ENCODE data around the gene TCEANC.
"Not testable (repeated sequence)": the region's sequence is repeated elsewhere in the genome, so short reads cannot be mapped to it uniquely, and the experiment has no call there.

TCEANC gene

GRCh38 chrX:13652850-13653693 is at the start of gene TCEANC:
Gene TCEANC, plus strand, starts transcription at chrX:13653141. Its CDS starts 9,368 bp downstream, at chrX:13662509.
- no peaks in the 10 kb centered on the region for H3K36me3 ChIP-seq (ENCODE audit: control insufficient read depth, insufficient read depth, low read length)
- no peaks in the 10 kb centered on the region for H3K27me3 ChIP-seq (ENCODE audit: control insufficient read depth, insufficient read depth, low read length)
- no peaks in the 10 kb centered on the region for H3K4me1 ChIP-seq (ENCODE audit: control insufficient read depth, insufficient read depth, low read length)
- H3K9ac ChIP-seq (ENCODE audit: low read depth, low read length), result peak within 1 kb of the TSS; percentile 50
- H3K4me3 ChIP-seq (ENCODE audit: low read depth, low read length), result peak within 1 kb of the TSS; percentile 81
- no peaks in the 10 kb centered on the region for H3K9me3 ChIP-seq (ENCODE audit: control insufficient read depth, insufficient read depth, low read length)

- H3K4me3 ChIP-seq (ENCODE audit: low read depth, low read length), result no peak overlapping the region
- no peak overlapping the region for H3K9ac ChIP-seq (ENCODE audit: low read depth, low read length)
- H3K4me1 ChIP-seq (ENCODE audit: control insufficient read depth, insufficient read depth, low read length), result peaks cover 6% of the 10 kb centered on the region
- H3K9me3 ChIP-seq (ENCODE audit: control insufficient read depth, insufficient read depth, low read length), result no peaks in the 10 kb centered on the region
- H3K36me3 ChIP-seq (ENCODE audit: control insufficient read depth, insufficient read depth, low read length), result no peaks in the 10 kb centered on the region
- no peaks in the 10 kb centered on the region for H3K27me3 ChIP-seq (ENCODE audit: control insufficient read depth, insufficient read depth, low read length)
Measured at GRCh38 chrX:13605611-13606010, 47.3 kb upstream of the TCEANC start.

GRCh38 chrX:13607331-13607995 is 45.5 kb upstream of the TCEANC start:
- Histone ChIP-seq H3K9ac (ENCODE audit: low read depth, low read length) (no peak overlapping the region), H3K4me3 (ENCODE audit: low read depth, low read length) (no peak overlapping the region), H3K4me1 (ENCODE audit: control insufficient read depth, insufficient read depth, low read length) (peaks cover 6% of the 10 kb centered on the region), H3K9me3 (ENCODE audit: control insufficient read depth, insufficient read depth, low read length) (no peaks in the 10 kb centered on the region), H3K27me3 (ENCODE audit: control insufficient read depth, insufficient read depth, low read length) (no peaks in the 10 kb centered on the region), H3K36me3 (ENCODE audit: control insufficient read depth, insufficient read depth, low read length) (no peaks in the 10 kb centered on the region)

- Histone ChIP-seq H3K9me3 (ENCODE audit: control insufficient read depth, insufficient read depth, low read length) (no peaks in the 10 kb centered on the region), H3K36me3 (ENCODE audit: control insufficient read depth, insufficient read depth, low read length) (no peaks in the 10 kb centered on the region), H3K4me1 (ENCODE audit: control insufficient read depth, insufficient read depth, low read length) (peaks cover 6% of the 10 kb centered on the region), H3K9ac (ENCODE audit: low read depth, low read length) (no peak overlapping the region), H3K27me3 (ENCODE audit: control insufficient read depth, insufficient read depth, low read length) (no peaks in the 10 kb centered on the region), H3K4me3 (ENCODE audit: low read depth, low read length) (no peak overlapping the region)
Measured at GRCh38 chrX:13607996-13608365, 45.0 kb upstream of the TCEANC start.

- no peak overlapping the region for H3K9ac ChIP-seq (ENCODE audit: low read depth, low read length)
- no peaks in the 10 kb centered on the region for H3K4me1 ChIP-seq (ENCODE audit: control insufficient read depth, insufficient read depth, low read length)
- no peaks in the 10 kb centered on the region for H3K27me3 ChIP-seq (ENCODE audit: control insufficient read depth, insufficient read depth, low read length)
- no peaks in the 10 kb centered on the region for H3K36me3 ChIP-seq (ENCODE audit: control insufficient read depth, insufficient read depth, low read length)
- no peak overlapping the region for H3K4me3 ChIP-seq (ENCODE audit: low read depth, low read length)
- no peaks in the 10 kb centered on the region for H3K9me3 ChIP-seq (ENCODE audit: control insufficient read depth, insufficient read depth, low read length)
Measured at GRCh38 chrX:13614154-13614553, 38.8 kb upstream of the TCEANC start.

- no peaks in the 10 kb centered on the region for H3K9me3 ChIP-seq (ENCODE audit: control insufficient read depth, insufficient read depth, low read length)
- H3K27me3 ChIP-seq (ENCODE audit: control insufficient read depth, insufficient read depth, low read length), result no peaks in the 10 kb centered on the region
- no peak overlapping the region for H3K9ac ChIP-seq (ENCODE audit: low read depth, low read length)
- no peaks in the 10 kb centered on the region for H3K36me3 ChIP-seq (ENCODE audit: control insufficient read depth, insufficient read depth, low read length)
- peaks cover 16% of the 10 kb centered on the region for H3K4me1 ChIP-seq (ENCODE audit: control insufficient read depth, insufficient read depth, low read length)
- no peak overlapping the region for H3K4me3 ChIP-seq (ENCODE audit: low read depth, low read length)
Measured at GRCh38 chrX:13620207-13620606, 32.7 kb upstream of the TCEANC start.

- no peaks in the 10 kb centered on the region for H3K36me3 ChIP-seq (ENCODE audit: control insufficient read depth, insufficient read depth, low read length)
- H3K4me1 ChIP-seq (ENCODE audit: control insufficient read depth, insufficient read depth, low read length), result peaks cover 16% of the 10 kb centered on the region
- no peaks in the 10 kb centered on the region for H3K9me3 ChIP-seq (ENCODE audit: control insufficient read depth, insufficient read depth, low read length)
- no peaks in the 10 kb centered on the region for H3K27me3 ChIP-seq (ENCODE audit: control insufficient read depth, insufficient read depth, low read length)
- no peak overlapping the region for H3K4me3 ChIP-seq (ENCODE audit: low read depth, low read length)
- no peak overlapping the region for H3K9ac ChIP-seq (ENCODE audit: low read depth, low read length)
Measured at GRCh38 chrX:13622401-13622964, 30.5 kb upstream of the TCEANC start.

- Histone ChIP-seq H3K9ac (ENCODE audit: low read depth, low read length) (no peak overlapping the region), H3K4me1 (ENCODE audit: control insufficient read depth, insufficient read depth, low read length) (no peaks in the 10 kb centered on the region), H3K9me3 (ENCODE audit: control insufficient read depth, insufficient read depth, low read length) (no peaks in the 10 kb centered on the region), H3K36me3 (ENCODE audit: control insufficient read depth, insufficient read depth, low read length) (no peaks in the 10 kb centered on the region), H3K27me3 (ENCODE audit: control insufficient read depth, insufficient read depth, low read length) (no peaks in the 10 kb centered on the region), H3K4me3 (ENCODE audit: low read depth, low read length) (no peak overlapping the region)
Measured at GRCh38 chrX:13627306-13627705, 25.6 kb upstream of the TCEANC start.

GRCh38 chrX:13637224-13637623 is 15.7 kb upstream of the TCEANC start:
- not testable (repeated sequence) for H3K9ac ChIP-seq (ENCODE audit: low read depth, low read length); H3K4me3 ChIP-seq (ENCODE audit: low read depth, low read length); H3K4me1 ChIP-seq (ENCODE audit: control insufficient read depth, insufficient read depth, low read length); H3K27me3 ChIP-seq (ENCODE audit: control insufficient read depth, insufficient read depth, low read length); H3K36me3 ChIP-seq (ENCODE audit: control insufficient read depth, insufficient read depth, low read length)
- H3K9me3 ChIP-seq (ENCODE audit: control insufficient read depth, insufficient read depth, low read length), result peaks cover 14% of the 10 kb centered on the region

- no peaks in the 10 kb centered on the region for H3K4me1 ChIP-seq (ENCODE audit: control insufficient read depth, insufficient read depth, low read length)
- no peak overlapping the region for H3K9ac ChIP-seq (ENCODE audit: low read depth, low read length)
- H3K27me3 ChIP-seq (ENCODE audit: control insufficient read depth, insufficient read depth, low read length), result no peaks in the 10 kb centered on the region
- H3K36me3 ChIP-seq (ENCODE audit: control insufficient read depth, insufficient read depth, low read length), result no peaks in the 10 kb centered on the region
- no peak overlapping the region for H3K4me3 ChIP-seq (ENCODE audit: low read depth, low read length)
- peaks cover 14% of the 10 kb centered on the region for H3K9me3 ChIP-seq (ENCODE audit: control insufficient read depth, insufficient read depth, low read length)
Measured at GRCh38 chrX:13638021-13638420, 14.9 kb upstream of the TCEANC start.

- H3K4me1 ChIP-seq (ENCODE audit: control insufficient read depth, insufficient read depth, low read length), result no peaks in the 10 kb centered on the region
- H3K36me3 ChIP-seq (ENCODE audit: control insufficient read depth, insufficient read depth, low read length), result no peaks in the 10 kb centered on the region
- no peaks in the 10 kb centered on the region for H3K27me3 ChIP-seq (ENCODE audit: control insufficient read depth, insufficient read depth, low read length)
- no peak overlapping the region for H3K9ac ChIP-seq (ENCODE audit: low read depth, low read length)
- no peak overlapping the region for H3K4me3 ChIP-seq (ENCODE audit: low read depth, low read length)
- peaks cover 14% of the 10 kb centered on the region for H3K9me3 ChIP-seq (ENCODE audit: control insufficient read depth, insufficient read depth, low read length)
Measured at GRCh38 chrX:13638826-13639225, 14.1 kb upstream of the TCEANC start.

GRCh38 chrX:13641684-13642083 is 11.3 kb upstream of the TCEANC start:
- H3K27me3 ChIP-seq (ENCODE audit: control insufficient read depth, insufficient read depth, low read length); H3K9me3 ChIP-seq (ENCODE audit: control insufficient read depth, insufficient read depth, low read length); H3K4me3 ChIP-seq (ENCODE audit: low read depth, low read length); H3K9ac ChIP-seq (ENCODE audit: low read depth, low read length); H3K36me3 ChIP-seq (ENCODE audit: control insufficient read depth, insufficient read depth, low read length); H3K4me1 ChIP-seq (ENCODE audit: control insufficient read depth, insufficient read depth, low read length): not testable (repeated sequence)
